HG02970 (cell line): Measurements from ENCODE around the gene DNAJB13.

ENCODE experiments used
- ATAC-seq: cut with Tn5 transposase; IDR thresholded peaks from one replicate; pipeline ENCODE4 v1.9.1; 2021; ENCODE audit warnings: mild to moderate bottlenecking, moderate library complexity, moderate number of reproducible peaks; ENCODE audit not compliant: unreplicated experiment, low FRiP score

DNAJB13 gene

DNA sequence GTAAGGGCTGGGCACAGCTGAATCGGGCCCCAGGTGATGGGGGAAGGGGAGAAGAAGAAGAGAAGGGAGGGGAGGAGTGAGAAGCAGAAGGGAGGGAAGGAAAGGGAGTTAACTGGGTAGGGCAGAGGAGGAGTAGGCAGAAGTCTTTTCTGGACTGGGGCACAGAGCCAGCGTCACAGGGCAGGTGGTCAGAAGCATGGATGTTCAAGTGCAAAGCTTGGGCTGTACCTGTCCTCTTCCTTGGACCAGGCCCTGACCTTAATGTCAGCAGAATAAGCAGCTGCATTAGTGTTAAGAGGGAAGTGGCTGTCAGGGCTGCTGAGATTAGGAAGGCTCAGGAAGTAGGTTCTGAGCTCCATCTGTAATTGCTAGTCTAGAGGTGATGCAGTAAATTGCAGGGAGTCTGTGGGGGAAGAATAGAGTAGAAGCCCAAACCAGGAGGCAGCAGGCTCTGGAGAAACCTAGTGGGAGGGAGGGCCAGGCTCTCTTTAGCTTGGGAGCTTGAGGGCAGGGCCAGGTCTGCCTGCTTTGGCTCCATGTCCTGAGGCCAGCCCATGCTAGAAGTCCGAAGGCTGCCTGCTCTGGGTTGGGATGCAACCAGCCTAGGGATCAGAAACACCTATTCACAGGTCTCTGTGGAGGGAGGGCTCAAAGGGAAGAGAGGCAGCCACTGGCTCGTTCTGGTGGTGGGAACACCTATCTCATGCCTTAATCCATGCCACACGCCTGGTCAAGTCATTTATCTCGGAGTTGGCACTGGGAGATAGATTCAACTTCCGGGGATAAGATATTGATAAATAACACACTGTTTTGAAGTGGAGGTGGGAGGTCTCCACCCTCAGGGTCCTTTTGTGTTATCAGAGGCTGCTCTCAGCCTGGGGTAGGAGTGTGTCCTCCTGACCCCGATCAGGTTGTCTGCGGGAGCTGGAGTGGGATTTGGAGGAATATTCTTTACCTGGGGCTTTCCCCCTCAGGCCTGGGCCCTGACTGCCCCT is 59.8 kb downstream of the DNAJB13 start:
- ATAC-seq: no peak

DNA sequence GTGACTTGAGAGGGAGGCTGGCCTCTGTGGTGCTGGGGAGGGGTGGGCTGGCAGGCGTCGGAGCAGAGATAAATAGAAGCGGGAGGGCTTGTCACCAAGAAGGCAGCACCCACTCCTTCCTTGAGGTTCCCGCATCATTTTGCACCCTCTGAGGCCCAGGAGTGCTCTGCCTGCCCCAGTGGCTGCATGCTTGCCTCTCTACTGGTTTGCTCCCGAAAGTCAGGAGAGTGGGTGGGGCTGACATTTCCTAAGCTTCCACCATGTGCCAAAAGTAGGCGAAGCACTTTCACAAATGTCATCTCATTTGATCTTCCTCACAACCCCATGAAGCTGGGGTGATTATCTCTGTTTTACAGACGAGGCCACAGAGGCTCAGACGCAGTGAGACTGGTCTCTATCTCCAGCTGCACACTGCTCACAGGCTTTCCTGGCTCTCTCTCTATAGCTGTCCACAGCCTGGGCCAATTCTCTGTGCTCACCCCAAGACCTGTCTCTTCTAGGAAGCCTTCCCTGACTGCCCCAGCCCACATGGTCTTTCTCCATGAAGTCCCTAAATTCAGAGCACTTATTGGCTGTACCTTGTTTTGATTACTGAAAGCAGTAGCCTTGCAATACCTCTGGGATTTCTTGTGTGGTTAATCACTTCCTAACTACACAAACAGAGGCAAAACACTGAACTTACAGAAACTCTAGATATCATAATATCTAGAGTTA is 60.7 kb downstream of the DNAJB13 start:
- no peak for ATAC-seq

DNA sequence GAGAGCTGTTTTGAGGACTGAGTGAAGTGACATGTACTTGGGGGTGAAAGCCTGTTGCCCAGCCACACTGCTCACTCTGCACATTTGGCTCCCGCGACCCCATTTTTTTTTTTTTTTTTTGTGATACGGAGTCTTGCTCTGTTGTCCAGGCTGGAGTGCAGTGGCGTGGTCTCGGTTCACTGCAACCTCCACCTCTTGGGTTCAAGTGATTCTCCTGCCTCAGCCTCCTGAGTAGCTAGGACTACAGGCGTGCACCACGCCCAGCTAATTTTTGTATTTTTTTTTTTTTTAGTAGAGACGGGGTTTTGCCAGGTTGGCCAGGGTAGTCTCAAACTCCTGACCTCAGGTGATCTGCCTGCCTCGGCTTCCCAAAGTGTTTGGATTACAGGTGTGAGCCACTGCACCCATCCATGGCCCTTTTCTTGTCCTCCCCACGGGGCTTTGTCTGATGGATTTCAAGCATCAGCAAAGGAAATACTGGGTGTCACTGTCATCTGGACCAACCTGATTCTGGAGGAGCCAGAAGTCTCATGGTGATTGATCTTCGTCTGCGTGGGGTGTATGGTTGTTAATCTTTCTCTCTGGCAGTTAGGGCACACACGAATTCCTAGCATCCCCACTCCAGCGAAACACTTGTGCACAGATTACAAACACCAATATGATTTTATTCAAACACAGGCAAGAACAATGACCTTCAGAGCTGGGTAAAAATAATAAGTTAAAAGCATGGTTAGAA is 61.4 kb downstream of the DNAJB13 start:
- ATAC-seq: no peak

DNA sequence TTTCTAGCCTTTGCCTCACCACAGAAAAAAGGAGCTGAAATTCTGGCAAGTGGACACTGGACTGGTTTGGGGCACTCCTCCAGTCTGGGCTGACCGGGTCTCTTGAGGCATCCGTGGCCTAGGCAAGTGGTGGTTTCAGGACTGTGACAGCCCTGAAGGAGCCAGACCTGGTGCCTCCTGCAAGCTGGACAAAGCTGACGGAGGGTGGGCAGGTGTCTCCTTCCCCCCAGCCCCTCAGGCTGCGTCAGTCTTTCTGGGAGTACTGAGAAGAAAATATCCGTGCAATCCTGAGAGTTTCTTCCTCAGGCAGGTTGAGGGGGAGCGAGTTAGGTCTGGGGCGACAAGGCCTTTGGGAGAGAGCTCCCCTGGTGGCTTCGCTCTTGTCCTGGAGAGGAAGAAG is 62.3 kb downstream of the DNAJB13 start:
- ATAC-seq: no peak

DNA sequence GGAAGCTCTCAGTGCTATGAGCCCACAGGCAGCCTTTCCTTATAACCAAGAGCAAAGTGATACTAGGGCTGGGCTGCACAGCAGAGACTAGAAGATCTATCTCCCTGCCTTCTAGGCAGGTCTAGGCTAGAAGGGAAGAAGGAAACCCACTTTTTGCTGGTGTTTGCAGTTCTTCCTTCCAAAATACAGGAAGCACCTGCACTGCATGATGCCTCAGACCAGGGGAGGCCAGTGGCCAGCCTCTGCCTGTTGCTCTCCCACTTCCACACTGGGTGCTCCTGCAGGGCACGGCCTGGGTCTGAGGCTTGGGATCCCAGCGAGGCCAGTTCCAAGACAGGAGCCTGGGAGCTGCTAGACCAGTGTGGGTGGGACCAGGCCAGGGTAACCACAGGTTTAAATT is 64.1 kb downstream of the DNAJB13 start:
- ATAC-seq: no peak

DNA sequence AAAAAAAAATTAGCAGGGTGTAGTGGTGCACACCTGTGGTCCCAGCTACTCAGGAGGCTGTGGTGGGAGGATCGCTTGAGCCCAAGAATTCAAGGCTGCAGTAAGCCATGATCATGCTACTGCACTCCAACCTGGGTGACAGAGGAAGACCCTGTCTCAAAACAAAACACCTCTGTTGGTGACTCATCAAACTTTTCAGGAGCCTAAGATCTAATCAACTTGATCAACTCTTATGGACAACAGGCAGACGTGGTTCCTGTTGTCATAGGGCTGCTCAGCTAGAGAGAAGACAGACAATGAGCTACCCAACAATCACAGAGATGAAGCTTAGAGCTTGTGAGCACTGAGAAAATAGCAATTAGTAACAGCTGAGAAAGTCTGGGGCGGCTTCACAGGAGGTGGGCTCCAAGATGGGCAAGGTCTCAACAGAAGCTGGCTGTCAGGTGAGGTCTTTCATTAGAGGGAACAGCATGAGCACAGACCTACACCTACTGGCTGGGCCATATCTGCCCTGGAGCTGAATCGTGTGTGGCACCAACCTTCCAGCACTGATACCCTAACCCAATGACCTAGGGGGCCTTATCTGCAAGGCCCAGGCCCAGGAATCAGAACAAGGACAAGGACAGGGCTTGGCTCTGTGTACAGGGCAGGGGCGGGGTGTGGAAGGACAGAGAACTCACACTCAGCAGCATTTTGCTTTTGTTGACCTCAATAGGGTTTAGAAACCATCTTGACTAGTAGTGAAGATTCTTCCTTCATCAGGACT is 65.3 kb downstream of the DNAJB13 start:
- no peak for ATAC-seq

DNA sequence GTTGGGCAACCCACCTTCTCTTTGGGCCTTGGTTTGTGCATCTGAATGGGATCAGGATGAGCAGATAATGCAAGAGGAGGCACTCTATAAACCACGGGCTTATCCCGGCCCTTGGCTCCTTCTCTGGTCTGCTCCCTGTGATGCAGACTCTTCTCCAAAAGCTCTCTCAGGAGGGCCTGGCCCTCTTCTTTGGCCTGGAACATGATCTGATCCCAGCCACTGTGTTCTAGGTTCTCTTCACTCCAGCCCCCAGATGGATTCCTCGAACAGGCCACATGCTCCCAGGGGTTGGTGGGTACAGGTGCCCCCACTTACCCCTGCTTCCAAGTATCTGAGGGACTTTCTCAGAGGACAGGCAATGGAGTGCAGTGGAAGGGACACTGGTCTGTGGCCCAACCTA is 66.8 kb downstream of the DNAJB13 start:
- no peak for ATAC-seq

DNA sequence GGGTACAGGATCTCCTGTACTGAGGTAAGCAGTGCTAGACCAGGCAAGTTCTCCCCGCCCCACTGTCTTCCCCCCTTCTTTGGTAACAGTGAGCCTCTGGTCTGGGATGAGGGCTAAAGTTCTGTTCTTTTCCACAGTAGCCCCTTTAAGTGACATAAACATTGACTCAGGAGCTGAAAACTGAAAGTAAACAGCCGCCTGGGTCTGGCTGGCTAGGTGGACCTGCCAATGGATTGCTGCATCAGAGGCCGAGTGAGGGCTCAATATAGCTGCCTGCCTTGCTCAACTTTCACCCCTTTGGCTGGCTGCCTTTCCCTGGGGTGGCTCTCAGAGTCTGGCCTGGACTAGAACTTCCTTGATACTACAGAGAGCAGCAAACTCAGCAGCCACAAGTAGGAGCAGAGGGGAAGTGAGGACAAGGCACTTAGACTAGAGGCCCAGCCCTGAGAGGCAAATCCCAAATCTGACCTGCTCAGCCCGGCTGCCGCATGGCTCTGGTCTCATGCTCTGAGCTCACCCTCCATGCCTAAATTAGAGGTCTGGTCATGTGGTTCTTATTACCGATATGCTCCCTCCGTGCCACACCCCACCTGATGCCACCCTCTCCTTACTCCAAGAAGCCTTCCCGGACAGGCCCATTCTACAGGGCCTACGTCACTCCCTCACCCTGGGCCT is 67.6 kb downstream of the DNAJB13 start:
- ATAC-seq: no peak

DNA sequence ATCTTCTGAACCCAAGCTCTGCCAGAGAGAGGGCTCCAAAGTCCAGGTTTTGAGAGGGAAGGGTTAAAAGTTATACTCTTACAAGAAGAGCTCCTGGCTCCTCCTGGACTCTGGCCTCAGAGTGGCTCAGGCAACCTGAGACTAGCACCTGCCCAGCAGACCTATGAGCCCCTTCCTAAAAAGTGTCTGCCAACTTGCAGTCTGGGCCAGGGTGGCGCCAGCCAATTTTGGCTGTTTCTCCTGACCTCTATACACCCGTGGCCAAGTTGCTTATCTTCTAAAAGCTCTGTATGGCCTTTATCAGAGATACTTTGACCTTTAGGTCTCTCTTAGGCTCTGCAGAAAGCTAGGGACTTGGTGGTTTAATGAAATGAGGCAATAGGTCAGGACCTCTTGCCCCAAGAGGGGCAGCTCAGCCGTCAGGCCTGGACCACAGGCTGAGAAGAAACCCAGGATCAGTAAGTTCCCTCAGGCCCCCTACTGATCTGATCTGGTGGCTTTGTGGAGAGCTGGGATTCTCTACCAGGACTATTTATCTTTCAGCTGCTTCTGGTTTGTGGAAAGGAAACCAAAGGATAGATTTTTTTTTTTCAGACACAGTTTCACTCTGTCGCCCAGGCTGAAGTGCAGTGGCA is 68.4 kb downstream of the DNAJB13 start:
- ATAC-seq: no peak

DNA sequence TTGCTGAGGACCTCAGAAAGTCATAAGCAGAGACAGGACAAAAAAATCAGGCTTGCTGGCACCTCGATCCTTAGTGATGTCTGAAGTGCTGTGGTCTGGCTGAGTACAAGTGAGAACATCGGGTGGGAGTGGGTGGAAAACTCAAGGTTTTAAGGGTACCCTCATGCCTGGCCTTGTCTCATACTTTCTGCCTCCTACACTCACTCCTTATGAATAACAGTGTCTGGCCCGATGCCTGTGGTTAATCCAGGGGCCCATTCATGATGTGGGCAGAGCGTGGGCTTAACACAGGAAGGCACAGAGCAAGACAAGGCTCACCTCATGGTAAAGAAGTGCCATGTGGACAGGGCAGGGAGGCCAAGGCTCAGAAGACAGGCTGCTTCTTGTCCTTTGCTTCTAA is 69.0 kb downstream of the DNAJB13 start:
- ATAC-seq: no peak
